ENCODE data around the gene PRDX6.
"Not testable (repeated sequence)": the region's sequence is repeated elsewhere in the genome, so short reads cannot be mapped to it uniquely, and the experiment has no call there.

The PRDX6 gene

GRCh38 chr1:173470608-173471007 is 6.5 kb upstream of the PRDX6 start:
- DNase-seq: no peak

DNA sequence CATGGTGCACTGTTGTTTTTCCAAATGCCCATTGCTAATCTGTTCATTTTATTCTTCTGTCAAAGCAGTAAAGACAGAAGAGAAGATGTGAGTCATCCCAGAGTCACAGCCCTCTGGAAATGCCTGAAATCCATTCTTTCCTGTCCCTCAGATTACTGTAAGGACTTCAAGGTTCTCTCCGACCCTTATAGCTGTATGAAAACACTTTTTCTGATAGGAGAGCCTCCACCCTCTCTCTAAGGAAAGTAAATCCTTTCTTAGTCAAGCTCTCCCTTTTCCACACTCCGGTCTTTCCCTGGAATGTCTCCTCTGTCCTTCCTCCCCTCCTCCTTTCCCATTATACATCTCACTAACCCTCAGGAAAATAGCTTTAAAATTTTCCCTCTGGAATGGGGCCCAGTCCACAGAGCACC is 3.5 kb upstream of the PRDX6 start:
- no peak for DNase-seq

- no peak for DNase-seq
Observed at GRCh38 chr1:173474097-173474779, 2.9 kb upstream of the PRDX6 start.

DNA sequence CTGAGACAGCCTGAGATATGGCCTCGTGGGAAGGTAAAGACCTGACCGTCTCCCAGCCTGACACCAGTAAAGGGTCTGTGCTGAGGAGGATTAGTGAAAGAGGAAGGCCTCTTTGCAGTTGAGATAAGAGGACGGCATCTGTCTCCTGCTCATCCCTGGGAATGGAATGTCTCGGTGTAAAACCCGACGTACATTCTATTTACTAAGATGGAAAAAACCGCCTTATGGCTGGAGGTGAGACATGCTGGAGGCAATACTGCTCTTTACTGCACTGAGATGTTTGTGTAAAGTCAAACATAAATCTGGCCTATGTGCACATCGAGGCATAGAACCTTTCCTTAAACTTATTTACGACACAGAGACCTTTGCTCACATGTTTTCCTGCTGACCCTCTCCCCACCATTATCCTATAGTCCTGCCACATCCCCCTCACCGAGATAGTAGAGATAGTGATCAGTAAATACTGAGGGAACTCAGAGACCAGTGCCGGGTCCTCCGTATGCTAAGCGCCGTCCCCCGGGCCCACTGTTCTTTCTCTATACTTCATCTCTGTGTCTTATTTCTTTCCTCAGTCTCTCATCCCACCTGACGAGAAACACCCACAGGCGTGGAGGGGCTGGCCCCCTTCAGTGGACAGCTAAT is 2.2 kb upstream of the PRDX6 start:
- DNase-seq: not testable (repeated sequence)

- no peak for DNase-seq
Observed at GRCh38 chr1:173475564-173476196, 1.5 kb upstream of the PRDX6 start.

- no peak for DNase-seq
Observed at GRCh38 chr1:173476197-173476664, 904 bp upstream of the PRDX6 start.

- DNase-seq: peak; percentile 92
Observed at GRCh38 chr1:173476665-173477285, 360 bp upstream of the PRDX6 start.

DNA sequence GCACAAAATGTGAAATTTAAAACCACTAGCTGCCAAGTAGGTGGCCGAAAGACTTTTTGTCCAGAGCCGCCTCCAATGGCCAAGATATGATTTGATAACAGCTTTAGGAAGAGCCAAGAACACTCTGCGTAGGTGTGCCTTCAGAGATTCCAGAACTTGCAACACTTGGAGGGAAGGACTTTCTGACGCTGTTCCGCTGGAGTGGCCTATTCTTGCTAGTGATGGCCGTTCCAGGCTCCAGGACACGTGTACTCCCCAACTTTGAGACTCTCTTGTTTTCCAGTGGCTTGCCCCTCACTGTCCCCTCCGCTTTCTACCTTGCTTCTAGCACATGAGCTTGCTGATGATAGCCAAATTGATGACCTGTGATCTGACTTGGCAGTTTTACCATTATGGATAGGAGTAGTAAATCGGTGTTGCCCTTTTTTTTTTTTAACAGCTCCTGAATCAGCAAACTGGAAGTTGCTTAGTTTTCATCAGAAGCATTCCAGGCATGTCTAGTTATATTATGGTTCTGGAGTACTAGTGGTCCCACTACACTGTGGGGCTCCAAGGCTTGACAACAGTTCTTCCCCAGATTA is 1.0 kb downstream of the PRDX6 start:
- DNase-seq: no peak

- DNase-seq: no peak
Observed at GRCh38 chr1:173479649-173480048, 2.5 kb downstream of the PRDX6 start.

DNA sequence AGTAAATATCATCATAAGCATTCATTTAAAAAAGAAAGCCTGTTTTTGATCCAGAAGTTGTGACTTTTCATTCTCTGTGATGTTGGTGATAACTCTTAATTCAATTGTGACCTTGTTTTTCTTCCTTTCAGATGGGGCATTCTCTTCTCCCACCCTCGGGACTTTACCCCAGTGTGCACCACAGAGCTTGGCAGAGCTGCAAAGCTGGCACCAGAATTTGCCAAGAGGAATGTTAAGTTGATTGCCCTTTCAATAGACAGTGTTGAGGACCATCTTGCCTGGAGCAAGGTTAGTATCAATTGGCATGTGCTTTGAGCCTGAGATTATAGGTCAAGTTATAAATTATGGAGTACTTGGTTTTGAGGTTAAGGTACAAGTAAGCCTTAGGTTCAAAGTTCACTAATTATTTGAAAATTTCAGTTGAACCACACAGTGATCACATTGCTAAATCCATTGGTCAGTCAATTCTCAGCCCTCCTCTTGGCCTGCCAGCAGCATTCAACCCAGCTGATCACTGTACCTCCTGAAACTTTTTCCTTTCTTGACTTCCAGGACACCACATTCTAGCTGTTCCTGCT is 4.1 kb downstream of the PRDX6 start:
- DNase-seq: no peak

GRCh38 chr1:173482683-173483082 is 5.5 kb downstream of the PRDX6 start:
- DNase-seq: no peak

DNA sequence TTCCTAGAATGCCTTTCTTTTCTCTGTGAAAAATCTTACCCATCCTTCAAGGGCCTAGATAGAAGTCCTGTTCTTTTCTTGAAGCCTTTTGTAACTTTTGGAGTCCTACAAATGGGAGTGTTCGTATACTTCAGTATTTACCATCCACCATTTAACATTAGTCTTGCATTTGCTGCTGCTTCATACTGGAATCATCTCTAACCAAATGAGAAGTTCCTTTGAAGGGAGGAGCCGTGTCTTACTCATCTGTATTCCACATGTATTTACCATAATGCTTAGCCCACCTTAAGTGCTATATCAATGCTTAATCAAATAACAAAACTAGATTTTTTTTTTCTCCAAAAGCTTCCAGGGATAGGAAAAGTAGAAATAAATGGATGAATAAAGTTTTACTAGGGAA is 7.1 kb downstream of the PRDX6 start:
- DNase-seq: no peak

- no peak for DNase-seq
Observed at GRCh38 chr1:173485401-173485800, 8.3 kb downstream of the PRDX6 start.

DNA sequence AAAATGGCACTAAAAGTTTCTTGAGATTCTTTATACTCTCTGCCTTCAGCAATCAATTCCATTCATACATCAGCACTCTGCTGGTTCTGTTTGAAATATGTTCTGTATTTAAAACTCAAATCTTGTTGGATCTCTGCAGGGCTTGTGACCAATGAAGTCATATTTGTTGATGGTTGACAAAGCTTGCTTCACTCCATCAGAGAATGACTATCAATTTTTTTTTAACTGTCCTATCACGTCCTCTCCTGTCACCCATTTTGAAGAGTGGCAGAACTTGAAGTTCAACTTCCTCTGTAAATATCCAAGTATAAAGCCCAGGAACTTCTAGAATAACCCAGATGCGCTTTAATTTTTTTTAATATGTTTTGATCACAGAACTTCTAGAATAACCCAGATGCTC is 10.9 kb downstream of the PRDX6 start:
- no peak for DNase-seq

DNA sequence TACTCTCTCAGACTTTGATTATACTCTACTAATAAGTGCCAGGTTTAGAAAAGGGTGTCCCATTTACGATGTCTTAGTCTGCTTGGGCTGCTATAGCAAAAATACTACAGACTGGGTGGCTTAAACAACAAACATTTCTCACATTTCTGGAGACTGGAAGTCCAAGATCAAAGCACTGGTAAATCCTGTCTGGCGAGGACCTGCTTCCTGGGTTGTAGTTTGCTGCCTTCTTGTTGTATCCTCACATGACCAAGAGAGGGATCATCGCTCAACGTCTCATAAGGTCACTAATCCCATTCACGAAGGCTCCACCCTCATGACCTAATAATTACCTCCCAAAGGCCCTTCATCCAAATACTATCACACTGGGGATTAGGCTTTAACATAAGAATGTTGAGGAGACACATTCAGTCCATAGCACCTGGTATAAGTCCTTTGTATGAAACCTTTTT is 12.0 kb downstream of the PRDX6 start:
- no peak for DNase-seq

DNA sequence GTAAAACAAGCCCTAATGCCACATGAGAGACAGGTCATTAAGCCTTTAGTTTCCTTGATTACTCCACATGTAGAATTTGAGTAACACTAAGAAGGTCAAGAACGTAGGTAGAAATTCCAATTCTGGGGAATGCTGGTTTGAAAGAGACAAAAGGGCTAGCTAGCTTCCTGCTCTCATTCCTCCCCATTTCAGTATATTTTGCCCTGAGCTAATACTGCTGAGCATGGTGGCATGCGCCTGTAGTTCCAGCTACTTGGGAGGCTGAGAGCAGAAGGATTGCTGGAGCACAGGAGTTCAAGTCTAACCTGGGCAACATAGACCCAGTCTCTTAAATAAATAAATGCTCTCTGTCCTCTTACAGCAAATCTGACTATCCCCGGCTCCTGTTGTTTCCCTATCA is 12.8 kb downstream of the PRDX6 start:
- no peak for DNase-seq

GRCh38 chr1:173491508-173491907 is 14.4 kb downstream of the PRDX6 start:
- DNase-seq: no peak

DNA sequence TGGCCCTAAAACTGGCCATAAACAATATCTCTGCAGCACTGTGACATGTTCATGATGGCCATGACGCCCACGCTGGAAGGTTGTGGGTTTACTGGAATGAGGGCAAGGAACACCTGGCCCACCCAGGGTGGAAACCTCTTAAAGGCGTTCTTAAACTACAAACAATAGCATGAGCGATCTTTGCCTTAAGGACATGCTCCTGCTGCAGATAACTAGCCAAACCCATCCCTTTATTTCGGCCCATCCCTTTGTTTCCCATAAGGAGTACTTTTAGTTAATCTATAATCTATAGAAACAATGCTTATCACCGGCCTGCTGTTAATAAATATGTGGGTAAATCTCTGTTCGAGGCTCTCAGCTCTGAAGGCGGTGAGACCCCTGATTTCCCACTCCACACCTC is 16.0 kb downstream of the PRDX6 start:
- DNase-seq: not testable (repeated sequence)

DNA sequence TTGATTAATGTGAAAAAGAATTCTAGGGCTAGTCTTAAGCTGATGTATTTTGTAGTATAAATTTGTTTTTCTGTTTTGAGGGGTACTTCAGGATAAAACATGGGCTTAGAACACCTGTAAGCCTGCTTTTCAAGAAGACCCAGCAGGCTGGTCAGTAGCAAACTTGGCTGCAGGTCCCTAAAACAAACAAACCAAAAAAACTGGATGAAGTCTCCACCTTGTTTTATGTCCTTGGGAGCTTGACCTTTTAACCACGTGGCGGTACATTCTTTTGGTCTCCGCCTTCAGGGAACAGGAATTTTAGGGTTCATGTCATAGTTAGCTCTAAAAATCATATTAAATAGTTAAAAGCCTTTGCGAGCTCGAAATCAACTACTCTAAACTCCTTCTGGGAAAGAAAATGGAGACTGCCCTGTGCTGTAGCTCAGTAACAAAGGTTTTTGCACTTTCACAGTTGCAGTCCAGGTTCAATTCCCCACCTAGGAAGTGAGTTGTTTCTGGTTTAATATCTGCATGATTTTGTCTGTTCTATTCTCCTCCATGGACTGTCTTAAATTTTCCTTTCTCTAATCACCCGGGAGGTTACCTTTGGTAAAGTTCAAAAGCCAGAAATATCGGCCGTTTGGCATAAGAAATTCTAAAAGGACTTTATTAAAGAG is 18.6 kb downstream of the PRDX6 start:
- DNase-seq: no peak

DNA sequence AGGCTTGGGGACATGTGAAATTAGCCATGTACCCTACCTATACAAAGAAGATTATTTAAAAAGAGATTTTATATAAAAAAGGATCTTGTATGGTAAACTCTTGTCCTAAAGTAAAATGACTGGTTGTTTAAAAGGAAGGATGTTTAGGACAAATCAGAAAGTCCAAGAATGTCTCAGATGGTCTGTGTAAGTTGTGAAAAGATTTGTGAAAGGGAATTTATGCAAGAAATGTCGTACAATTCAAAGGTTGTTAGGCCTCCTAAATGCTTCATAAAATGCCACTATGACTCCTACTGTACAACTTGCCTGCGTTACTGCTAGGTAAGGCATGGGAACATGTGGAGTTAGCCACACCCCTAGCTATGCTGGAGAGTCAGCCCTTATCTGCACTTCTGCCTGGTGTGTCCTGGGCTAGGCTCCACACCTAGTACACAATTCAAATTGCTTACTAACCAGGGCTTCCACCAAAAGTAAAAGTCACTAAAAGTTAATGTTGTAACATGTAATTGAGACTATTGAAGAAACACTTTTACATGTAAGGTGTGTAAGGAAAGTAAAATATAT is 19.7 kb downstream of the PRDX6 start:
- no peak for DNase-seq

DNA sequence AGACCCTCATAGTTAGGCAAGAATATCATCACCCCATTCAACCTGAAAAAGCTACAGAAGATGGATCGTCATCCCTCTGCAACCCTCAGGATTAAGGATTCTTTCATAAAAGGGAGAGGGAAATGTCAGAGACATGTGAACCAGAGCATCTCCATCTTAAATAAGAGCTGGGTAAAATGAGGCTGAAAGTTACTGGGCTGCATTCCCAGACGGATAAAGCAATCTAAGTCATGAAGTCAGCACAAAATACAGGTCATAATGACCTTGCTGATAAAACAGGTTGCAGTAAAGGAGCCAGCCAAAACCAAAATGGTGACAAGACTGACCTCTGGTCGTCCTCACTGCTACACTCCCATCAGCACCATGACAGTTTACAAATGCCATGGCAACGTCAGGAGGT is 22.6 kb downstream of the PRDX6 start:
- no peak for DNase-seq

DNA sequence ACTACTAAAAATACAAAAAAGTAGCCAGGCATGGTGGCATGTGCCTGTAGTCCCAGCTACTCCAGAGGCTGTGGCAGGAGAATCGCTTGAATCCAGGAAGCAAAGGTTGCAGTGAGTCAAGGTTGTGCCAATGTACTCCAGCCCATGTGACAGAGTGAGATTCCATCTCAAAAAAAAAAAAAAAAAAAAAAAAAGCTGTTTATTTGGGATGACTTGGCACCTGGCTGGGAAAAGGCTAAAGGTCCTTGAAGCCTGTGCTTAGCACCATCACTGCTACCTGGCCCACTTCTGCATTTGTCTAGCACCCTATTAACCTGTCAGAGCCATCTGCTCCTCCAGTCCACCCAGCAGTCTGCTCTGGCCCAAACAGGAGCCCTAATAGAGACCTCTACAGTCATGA is 25.0 kb downstream of the PRDX6 start:
- DNase-seq: no peak
